B cell (primary cell): ENCODE measurements around the gene PTCD3. TPM values are rescaled to one million over a fixed set of nuclear protein-coding genes. Genes with fewer than 3 reads are reported as not detected.

ENCODE experiments used
- ATAC-seq: fragments of 200-7000 bp; cut with Tn5 transposase; one replicate; pipeline ENCODE4 v1.10.0; 2021; ENCODE audit warnings: low read depth, mild to moderate bottlenecking, moderate number of reproducible peaks, moderate library complexity
- CTCF ChIA-PET: fragments of 350-600 bp; sonication (Branson Sonifier 250); formaldehyde crosslinking; loops from one replicate; lab custom pipeline; 2021; ENCODE audit warnings: antibody characterized with exemption, inconsistent platforms; lab: Charles Lee
- POLR2A ChIA-PET: fragments of 350-600 bp; sonication (Branson Sonifier 250); formaldehyde crosslinking; loops from one replicate; lab custom pipeline; 2021; ENCODE audit warnings: antibody characterized with exemption; lab: Charles Lee
- DNase-seq: peaks from one replicate; pipeline ENCODE4 v3.0.0; 2013
- H2AFZ ChIP-seq: 2 replicates; pipeline ENCODE4 v1.6.1; 2012; ENCODE audit warnings: mild to moderate bottlenecking, low read depth, low read length; ENCODE audit not compliant: insufficient read depth, poor library complexity, severe bottlenecking
- H3K27ac ChIP-seq, 2 donors: 1 replicate in 1 of 2; 2 replicates in 1 of 2; pipeline ENCODE4 v1.5.1; 2012 to 2013; ENCODE audit warnings: low read length in 2 of 2, mild to moderate bottlenecking in 2 of 2, moderate library complexity in 1 of 2
- H3K27me3 ChIP-seq, 4 experiments: fragments of 200-600 bp in 1 of 4; sonication (generic) in 1 of 4; replicated peaks in 1 of 4; 1 replicate in 2 of 4; 2 replicates in 2 of 4; pipeline versions ENCODE4 v1.6.1 to v1.7.0; 2013 to 2016; ENCODE audit warnings: low read length in 3 of 4, mild to moderate bottlenecking in 2 of 4, mixed read lengths in 1 of 4, moderate library complexity in 1 of 4; ENCODE audit not compliant: insufficient read depth in 4 of 4, control insufficient read depth in 3 of 4; ENCODE audit errors: control extremely low read depth in 1 of 4
- H3K36me3 ChIP-seq, 2 experiments: replicated peaks in 1 of 2; 1 replicate in 1 of 2; 2 replicates in 1 of 2; pipeline versions ENCODE4 v1.6.1 to v1.7.1; 2013; ENCODE audit warnings: low read length in 1 of 2; ENCODE audit not compliant: insufficient read depth in 2 of 2, control insufficient read depth in 1 of 2; ENCODE audit errors: control extremely low read depth in 1 of 2, extremely low read depth in 1 of 2
- H3K4me1 ChIP-seq, 2 donors: fragments of 200-600 bp in 1 of 2; sonication (generic) in 1 of 2; 1 replicate in 1 of 2; 2 replicates in 1 of 2; pipeline versions ENCODE4 v1.5.1 to v1.6.1; 2013 to 2017; ENCODE audit warnings: low read length in 2 of 2; ENCODE audit not compliant: control insufficient read depth in 2 of 2, insufficient read depth in 2 of 2
- H3K4me2 ChIP-seq: replicated peaks from 2 replicates; pipeline ENCODE3; 2012; ENCODE audit warnings: mild to moderate bottlenecking, low read depth, low read length; ENCODE audit not compliant: poor library complexity, severe bottlenecking
- H3K4me3 ChIP-seq, 5 experiments: fragments of 200-600 bp in 1 of 5; sonication (generic) in 1 of 5; 1 replicate in 3 of 5; 2 replicates in 2 of 5; pipeline versions ENCODE4 v1.5.1 to v1.7.0; 2011 to 2016; ENCODE audit warnings: low read length in 4 of 5, mild to moderate bottlenecking in 4 of 5, low read depth in 2 of 5, control low read depth in 1 of 5, moderate library complexity in 1 of 5; ENCODE audit not compliant: insufficient read depth in 1 of 5; ENCODE audit errors: control extremely low read depth in 1 of 5, extremely low read depth in 1 of 5
- H3K79me2 ChIP-seq: fragments of 200-600 bp; sonication (generic); one replicate; pipeline ENCODE4 v1.6.0; 2016; ENCODE audit warnings: low read length; ENCODE audit not compliant: control insufficient read depth, insufficient read depth
- H3K9ac ChIP-seq: fragments of 200-600 bp; sonication (generic); 2 replicates; pipeline ENCODE4 v1.6.1; 2017; ENCODE audit warnings: mild to moderate bottlenecking, low read length, moderate library complexity
- H3K9me3 ChIP-seq, 3 donors: one replicate each; pipeline versions ENCODE4 v1.6.1 to v1.7.1; 2013; ENCODE audit warnings: low read length in 2 of 3; ENCODE audit not compliant: control insufficient read depth in 2 of 3, insufficient read depth in 1 of 3; ENCODE audit errors: control extremely low read depth in 1 of 3
- H4K20me1 ChIP-seq: 2 replicates; pipeline ENCODE4 v1.6.0; 2012; ENCODE audit warnings: mild to moderate bottlenecking, low read length; ENCODE audit not compliant: insufficient read depth, control insufficient read depth, poor library complexity, severe bottlenecking
- H3K27ac Mint-ChIP-seq: one replicate; pipeline ENCODE4 v1.8.0; 2021; ENCODE audit warnings: mixed read lengths
- H3K27me3 Mint-ChIP-seq: one replicate; pipeline ENCODE4 v1.8.0; 2021; ENCODE audit warnings: mixed read lengths
- H3K4me1 Mint-ChIP-seq: one replicate; pipeline ENCODE4 v1.8.0; 2021; ENCODE audit warnings: mixed read lengths
- H3K4me3 Mint-ChIP-seq: one replicate; pipeline ENCODE4 v1.8.0; 2021; ENCODE audit warnings: mixed read lengths
- H3K9me3 Mint-ChIP-seq: one replicate; pipeline ENCODE4 v1.8.0; 2022; ENCODE audit warnings: mixed read lengths; ENCODE audit not compliant: insufficient read depth
- CTCF ChIP-seq: fragments of 200-600 bp; IDR thresholded peaks from one replicate; pipeline ENCODE4 v1.8.0; 2022; ENCODE audit warnings: antibody characterized with exemption, mild to moderate bottlenecking
- EZH2 ChIP-seq: IDR thresholded peaks from 2 replicates; pipeline ENCODE4 v1.6.1; 2012; ENCODE audit warnings: borderline replicate concordance, low read depth, mild to moderate bottlenecking, moderate library complexity, low read length; ENCODE audit not compliant: insufficient read depth, poor library complexity, severe bottlenecking
- WGBS: methylation state at CpG from one replicate; pipeline ENCODE4 v1.1.5; 2013; ENCODE audit warnings: missing lambda C conversion rate; ENCODE audit not compliant: insufficient coverage; 5-methylcytosine and 5-hydroxymethylcytosine counted together
- intact Hi-C: fragments of 100-400 bp; cut with micrococcal nuclease; formaldehyde crosslinking; loops from one replicate; pipeline ENCODE4 v1.10.0; 2022
- polyA plus RNA-seq: library from polyadenylated mRNA; depleted of rRNA; stranded (reverse); fragments of >200 nt; gene quantifications from 2 replicates; pipeline ENCODE4 v1.2.3, GENCODE V29; 2012
- total RNA-seq, 2 donors: library from RNA; stranded (reverse); fragments of 120-200 nt in 1 of 2; gene quantifications; 1 replicate in 1 of 2; 2 replicates in 1 of 2; pipeline versions ENCODE4 v1.2.3 to v1.2.4, GENCODE V29; 2013 to 2022

Gene PTCD3
- total and polyA plus RNA-seq, 2 donors (not counting 1 experiment from before 2014, with no cell fraction given) = 61.4 to 174 TPM

- Histone ChIP-seq H3K27me3 (no peaks in the 10 kb centered on the region), H2AFZ (no peak overlapping the region), H3K9ac (no peak overlapping the region), H4K20me1 (no peaks in the 10 kb centered on the region), H3K36me3 (peaks cover 9 to 54% of the 10 kb centered on the region in 2 experiments), H3K4me3 (no peak overlapping the region), H3K4me2 (no peak overlapping the region), H3K4me1 (peaks cover 5 to 7% of the 10 kb centered on the region in 2 donors), H3K79me2 (peaks cover 48% of the 10 kb centered on the region), H3K27ac (no peak overlapping the region), H3K9me3 (no peaks in the 10 kb centered on the region)
- DNase-seq (no peak), ATAC-seq (no peak)
- H3K9me3 Mint-ChIP-seq = no peaks in the 10 kb centered on the region
- WGBS = 100% methylated on average over 1 of the region's 1 CpG
- no peak overlapping the region for H3K27ac Mint-ChIP-seq
- intact Hi-C loops = no loop called here
- CTCF ChIA-PET = no interaction called here
- TF ChIP-seq CTCF (no peak), EZH2 (no peak)
- H3K27me3 Mint-ChIP-seq = no peaks in the 10 kb centered on the region
- H3K4me3 Mint-ChIP-seq = no peak overlapping the region
- POLR2A ChIA-PET = no interaction called here
- peaks cover 18% of the 10 kb centered on the region for H3K4me1 Mint-ChIP-seq
Observed at GRCh38 chr2:86175828-86176227, 69.8 kb downstream of the PTCD3 start.

- H3K27me3 ChIP-seq = no peaks in the 10 kb centered on the region
- no peaks in the 10 kb centered on the region for H3K9me3 Mint-ChIP-seq
- H3K4me2 ChIP-seq = no peak overlapping the region
- no peak overlapping the region for H3K27ac ChIP-seq
- H3K9ac ChIP-seq = no peak overlapping the region
- intact Hi-C loops = no loop called here
- H3K27me3 Mint-ChIP-seq = no peaks in the 10 kb centered on the region
- H3K4me3 Mint-ChIP-seq = no peak overlapping the region
- peaks cover 55% of the 10 kb centered on the region for H3K79me2 ChIP-seq
- TF ChIP-seq CTCF = no peak
- no peak for TF ChIP-seq EZH2
- no peaks in the 10 kb centered on the region for H4K20me1 ChIP-seq
- H3K4me3 ChIP-seq = no peak overlapping the region
- H3K4me1 Mint-ChIP-seq = peaks cover 19% of the 10 kb centered on the region
- ATAC-seq = no peak
- DNase-seq = no peak
- H3K27ac Mint-ChIP-seq = no peak overlapping the region
- ChIA-PET POLR2A (no interaction called here), CTCF (interaction anchor here (0.9 to 1.0 kb wide), 2 partner anchors 39 to 349 kb away, joined by 3 to 4 read pairs; no protein-coding TSS in a partner anchor)
- H2AFZ ChIP-seq = no peak overlapping the region
- peaks cover 9 to 51% of the 10 kb centered on the region in 2 experiments for H3K36me3 ChIP-seq
- H3K9me3 ChIP-seq = no peaks in the 10 kb centered on the region
- H3K4me1 ChIP-seq = peaks cover 5 to 7% of the 10 kb centered on the region in 2 donors
Observed at GRCh38 chr2:86176597-86176996, 70.6 kb downstream of the PTCD3 start.
